Glutamatergic neuron (in vitro differentiated cells): ENCODE measurements around the gene POLR1B. TPM values are rescaled to one million over a fixed set of nuclear protein-coding genes. Genes with fewer than 3 reads are reported as not detected.

Experiments
- DNase-seq: peaks from one replicate; pipeline ENCODE4 v3.0.0; 2022
- H3K27ac Mint-ChIP-seq: one replicate; pipeline ENCODE4 v1.8.0; 2020; ENCODE audit warnings: mild to moderate bottlenecking, mixed read lengths, inconsistent platforms; ENCODE audit not compliant: unreplicated experiment
- H3K27me3 Mint-ChIP-seq: one replicate; pipeline ENCODE4 v1.8.0; 2020; ENCODE audit warnings: mild to moderate bottlenecking, moderate library complexity, mixed read lengths, inconsistent platforms; ENCODE audit not compliant: unreplicated experiment
- H3K36me3 Mint-ChIP-seq: one replicate; pipeline ENCODE4 v1.8.0; 2020; ENCODE audit warnings: mild to moderate bottlenecking, mixed read lengths, inconsistent platforms; ENCODE audit not compliant: unreplicated experiment
- H3K4me1 Mint-ChIP-seq: one replicate; pipeline ENCODE4 v1.8.0; 2020; ENCODE audit warnings: mild to moderate bottlenecking, low read depth, mixed read lengths, inconsistent platforms; ENCODE audit not compliant: unreplicated experiment
- H3K4me3 Mint-ChIP-seq: one replicate; pipeline ENCODE4 v1.8.0; 2020; ENCODE audit warnings: mild to moderate bottlenecking, mixed read lengths, inconsistent platforms; ENCODE audit not compliant: unreplicated experiment
- H3K9me3 Mint-ChIP-seq: one replicate; pipeline ENCODE4 v1.8.0; 2020; ENCODE audit warnings: mild to moderate bottlenecking, moderate library complexity, mixed read lengths, inconsistent platforms; ENCODE audit not compliant: unreplicated experiment
- CTCF ChIP-seq: fragments of 200-600 bp; sonication (generic); IDR thresholded peaks from one replicate; pipeline ENCODE4 v1.5.0; 2021; ENCODE audit not compliant: partially characterized antibody, unreplicated experiment
- total RNA-seq: library from RNA; stranded (reverse); fragmentation: NEBNext Ultra II Directional; extraction: Animal tissue kit (Norgen Biotek cat#: 25700); gene quantifications from one replicate; pipeline ENCODE4 v1.2.1, GENCODE V29; 2021; ENCODE audit not compliant: unreplicated experiment

The POLR1B gene
- total RNA-seq, 1 donor from 2014 or later = 13.9 TPM

DNA sequence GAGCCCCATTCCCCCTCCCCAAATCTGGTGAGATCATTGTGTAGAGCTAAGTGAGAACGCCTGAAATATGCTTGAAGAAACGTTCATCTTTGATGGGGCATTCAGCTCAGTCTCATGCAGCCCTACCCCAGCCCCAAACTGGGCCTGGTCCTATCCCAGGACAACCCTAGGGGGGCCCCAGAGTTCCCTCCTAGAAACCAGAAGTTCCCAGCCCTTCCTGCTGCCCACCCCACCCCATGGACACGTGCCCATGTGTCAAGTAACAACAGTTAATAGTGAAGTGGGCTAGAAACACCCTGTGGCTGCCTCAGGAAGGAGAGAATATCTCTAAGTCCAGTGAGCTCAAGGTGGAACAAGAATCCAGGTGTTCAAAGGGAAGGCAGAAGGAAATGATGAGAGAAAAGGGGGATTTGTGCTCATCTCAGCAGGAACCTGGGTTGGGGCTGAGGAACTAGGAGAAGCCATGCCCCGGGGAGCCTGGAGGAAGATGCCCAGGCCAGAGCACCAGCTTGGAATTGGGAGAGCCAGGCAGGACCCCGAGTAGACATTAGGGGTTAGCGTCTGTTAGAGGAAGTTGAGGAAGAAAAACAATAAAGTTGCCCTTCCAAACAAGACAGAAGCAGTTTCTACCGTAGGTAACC is 83.3 kb downstream of the POLR1B start:
- no peak for DNase-seq
- Mint-ChIP-seq H3K27me3 (peaks cover 3% of the 10 kb centered on the region), H3K4me1 (peaks cover 3% of the 10 kb centered on the region), H3K4me3 (no peak overlapping the region), H3K9me3 (peaks cover 2% of the 10 kb centered on the region), H3K27ac (no peak overlapping the region), H3K36me3 (no peaks in the 10 kb centered on the region)
- no peak for TF ChIP-seq CTCF

GRCh38 chr2:112626604-112627059 is 84.4 kb downstream of the POLR1B start:
- H3K27ac Mint-ChIP-seq = no peak overlapping the region
- peaks cover 3% of the 10 kb centered on the region for H3K27me3 Mint-ChIP-seq
- no peak overlapping the region for H3K4me3 Mint-ChIP-seq
- peak; percentile 57 for TF ChIP-seq CTCF
- H3K9me3 Mint-ChIP-seq = no peaks in the 10 kb centered on the region
- peak; percentile 50 for DNase-seq
- H3K4me1 Mint-ChIP-seq = peaks cover 9% of the 10 kb centered on the region
- no peaks in the 10 kb centered on the region for H3K36me3 Mint-ChIP-seq

Other genes starting within 250 kb of the POLR1B start
- 29.3 TPM for gene RGPD8, start 108.8 kb upstream of the POLR1B start, total RNA-seq
- 126 TPM for gene TTL, start 60.3 kb upstream of the POLR1B start, total RNA-seq
- 24.4 TPM for gene CHCHD5, start 42.1 kb downstream of the POLR1B start, total RNA-seq
- gene SLC20A1, start 103.5 kb downstream of the POLR1B start, total RNA-seq = 73.0 TPM
- not detected for gene NT5DC4, start 178.6 kb downstream of the POLR1B start, total RNA-seq
- 3.3 TPM for gene CKAP2L, start 222.1 kb downstream of the POLR1B start, total RNA-seq
- gene IL1A, start 242.0 kb downstream of the POLR1B start, total RNA-seq = not detected